IPS-11a (cell line): ENCODE measurements around the gene JAKMIP3.

Source experiments
- H3K4me3 ChIP-seq: one replicate; pipeline ENCODE4 v1.5.1; 2013; ENCODE audit warnings: low read depth, low read length, control low read depth

Gene JAKMIP3

GRCh38 chr10:132097609-132098377 lies 32.0 kb downstream of the JAKMIP3 start:
- H3K4me3 ChIP-seq = no peak overlapping the region

- no peak overlapping the region for H3K4me3 ChIP-seq
Observed at GRCh38 chr10:132098539-132099388, 33.0 kb downstream of the JAKMIP3 start.

GRCh38 chr10:132099389-132100090 lies 33.8 kb downstream of the JAKMIP3 start:
- no peak overlapping the region for H3K4me3 ChIP-seq

GRCh38 chr10:132100091-132100481 lies 34.3 kb downstream of the JAKMIP3 start:
- no peak overlapping the region for H3K4me3 ChIP-seq

GRCh38 chr10:132100556-132101349 lies 35.0 kb downstream of the JAKMIP3 start:
- no peak overlapping the region for H3K4me3 ChIP-seq

GRCh38 chr10:132101529-132101928 lies 35.8 kb downstream of the JAKMIP3 start:
- no peak overlapping the region for H3K4me3 ChIP-seq

- H3K4me3 ChIP-seq = no peak overlapping the region
Observed at GRCh38 chr10:132102071-132102716, 36.4 kb downstream of the JAKMIP3 start.

- no peak overlapping the region for H3K4me3 ChIP-seq
Observed at GRCh38 chr10:132102717-132103110, 37.0 kb downstream of the JAKMIP3 start.

- H3K4me3 ChIP-seq = no peak overlapping the region
Observed at GRCh38 chr10:132103116-132103910, 37.6 kb downstream of the JAKMIP3 start.

GRCh38 chr10:132104062-132104461 lies 38.3 kb downstream of the JAKMIP3 start:
- no peak overlapping the region for H3K4me3 ChIP-seq

GRCh38 chr10:132104471-132105301 lies 38.9 kb downstream of the JAKMIP3 start:
- H3K4me3 ChIP-seq = no peak overlapping the region

GRCh38 chr10:132105302-132105995 lies 39.7 kb downstream of the JAKMIP3 start:
- no peak overlapping the region for H3K4me3 ChIP-seq

- no peak overlapping the region for H3K4me3 ChIP-seq
Observed at GRCh38 chr10:132106431-132106830, 40.7 kb downstream of the JAKMIP3 start.

- no peak overlapping the region for H3K4me3 ChIP-seq
Observed at GRCh38 chr10:132107186-132107948, 41.6 kb downstream of the JAKMIP3 start.

- H3K4me3 ChIP-seq = no peak overlapping the region
Observed at GRCh38 chr10:132107949-132108877, 42.5 kb downstream of the JAKMIP3 start.
